Lower leg skin (tissue), 3 donors: ENCODE data around the gene CDRT15L2.
"Not testable (repeated sequence)": the region's sequence is repeated elsewhere in the genome, so short reads cannot be mapped to it uniquely, and the experiment has no call there.

Experiments
- CTCF ChIP-seq, 3 donors: fragments of 450-650 bp; IDR thresholded peaks; one replicate each; pipeline ENCODE4 v1.5.1; 2016; ENCODE audit warnings: antibody characterized with exemption in 3 of 3, mild to moderate bottlenecking in 3 of 3, moderate library complexity in 2 of 3
- POLR2A ChIP-seq, 2 donors: fragments of 450-650 bp; IDR thresholded peaks; one replicate each; pipeline ENCODE4 v1.6.1; 2016 to 2017; ENCODE audit warnings: antibody characterized with exemption in 2 of 2, mild to moderate bottlenecking in 1 of 2, moderate library complexity in 1 of 2

DNA sequence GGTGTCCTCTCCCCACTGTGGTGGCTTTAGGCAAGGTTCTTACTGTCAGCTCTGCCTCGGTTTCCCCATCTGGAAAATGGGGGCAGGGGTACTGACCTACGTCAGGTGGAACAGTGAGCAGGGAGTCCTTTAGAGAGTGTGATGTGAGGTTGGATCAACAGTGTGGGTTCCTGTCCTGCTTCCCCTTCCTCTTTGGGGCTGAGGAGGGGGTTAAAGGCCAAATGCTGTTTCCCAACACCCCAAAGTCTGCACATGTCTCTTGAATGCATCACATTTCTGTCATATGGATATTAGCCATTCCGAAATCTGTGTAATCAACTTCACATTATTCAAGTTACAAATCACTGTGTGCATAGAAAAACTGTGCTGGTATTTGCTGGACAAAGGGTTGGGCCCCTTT is 35.9 kb downstream of the CDRT15L2 start:
- not testable (repeated sequence) for TF ChIP-seq POLR2A, CTCF (IDR thresholded peaks at IDR 0.05)
